ENCODE data around the gene PHF23. TPM values are rescaled to one million over a fixed set of nuclear protein-coding genes. Genes with fewer than 3 reads are reported as not detected.

PHF23 gene
- total RNA-seq, 1 experiment from 2014 or later = 110 TPM

- no peak overlapping the region for H3K56ac ChIP-seq (ENCODE audit: insufficient read length, low read depth, low read length)
- H3K9me3 ChIP-seq (ENCODE audit: control insufficient read depth, low read depth, low read length) = no peaks in the 10 kb centered on the region
- Mint-ChIP-seq H3K4me1 (peaks cover 63 to 67% of the 10 kb centered on the region in 2 experiments), H3K4me3 (peak overlapping the region; percentile 71 to 91), H3K27ac (peak overlapping the region; percentile 71 to 95 (median 95); a peak in 6 of 7 replicates), H3K27me3 (ENCODE audit: low read depth) (no peaks in the 10 kb centered on the region; the same call in none of the 2 replicates), H3K9me3 (no peaks in the 10 kb centered on the region), H3K36me3 (ENCODE audit: insufficient read depth in 1 of 3, low read depth in 3 of 3) (peaks cover 0 to 3% (median 0%) of the 10 kb centered on the region in 3 experiments; a peak in 2 of 7 replicates)
- peaks cover 3% of the 10 kb centered on the region; the same call in 1 of the 2 replicates for H3K4me1 ChIP-seq (ENCODE audit: insufficient read depth, low read length)
- no peaks in the 10 kb centered on the region for H3K27me3 ChIP-seq (ENCODE audit: insufficient read depth, low read length)
- H4K91ac ChIP-seq (ENCODE audit: insufficient read length, low read depth, low read length) = no peak overlapping the region
- H3K4me2 ChIP-seq (ENCODE audit: insufficient read depth, insufficient read length, low read length) = peak overlapping the region; percentile 87
- H3K9ac ChIP-seq (ENCODE audit: extremely low read depth, insufficient read length, low read length) = no peak overlapping the region
- H2BK15ac ChIP-seq (ENCODE audit: low read depth, low read length) = no peak overlapping the region
- no peak overlapping the region for H2BK120ac ChIP-seq (ENCODE audit: low read depth, low read length, poor library complexity, severe bottlenecking)
- no peak overlapping the region for H3K18ac ChIP-seq (ENCODE audit: insufficient read length, low read depth, low read length)
- no peak for DNase-seq
- no peak for TF ChIP-seq CTCF (conservative IDR thresholded peaks at IDR 0.05)
- no peak overlapping the region for H2BK12ac ChIP-seq (ENCODE audit: insufficient read length, low read depth, low read length)
- no peak overlapping the region for H3T11ph ChIP-seq (ENCODE audit: low read length)
- H3K79me1 ChIP-seq (ENCODE audit: insufficient read depth, low read depth, low read length, poor library complexity, severe bottlenecking) = peaks cover 2% of the 10 kb centered on the region
- H4K8ac ChIP-seq (replicated peaks; ENCODE audit: insufficient read length, low read depth, low read length) = no peak overlapping the region
- no CpG with 5 or more reads among the region's 9 CpGs for WGBS (ENCODE audit: extremely low coverage, insufficient read length, low lambda C conversion rate)
- no peak overlapping the region for H2AK5ac ChIP-seq (ENCODE audit: insufficient read length, low read length)
- no peaks in the 10 kb centered on the region for H4K20me1 ChIP-seq (ENCODE audit: control insufficient read depth, insufficient read depth, insufficient read length)
- no peak overlapping the region for H3K14ac ChIP-seq (ENCODE audit: insufficient read depth, low read length)
- no peak overlapping the region for H4K5ac ChIP-seq (ENCODE audit: insufficient read length, low read depth, low read length)
- no peak overlapping the region for H2BK5ac ChIP-seq (ENCODE audit: insufficient read length, low read length)
- H3K4ac ChIP-seq (ENCODE audit: low read depth, low read length) = no peak overlapping the region
- no peak overlapping the region for H2BK20ac ChIP-seq (ENCODE audit: low read depth, low read length, poor library complexity, severe bottlenecking)
- peaks cover 25% of the 10 kb centered on the region for H3K23me2 ChIP-seq (ENCODE audit: insufficient read length, low read depth, low read length, poor library complexity, severe bottlenecking)
- no peak overlapping the region for H2AFZ ChIP-seq (ENCODE audit: low read length)
- peaks cover 3% of the 10 kb centered on the region; the same call in 1 of the 2 replicates for H3K79me2 ChIP-seq (ENCODE audit: insufficient read depth, low read length)
- H3K27ac ChIP-seq (ENCODE audit: insufficient read length, low read depth, low read length) = no peak overlapping the region
- H3K23ac ChIP-seq (ENCODE audit: insufficient read length, low read depth, low read length) = no peak overlapping the region
Measured at GRCh38 chr17:7215136-7215638, 24.1 kb downstream of the PHF23 start.
